Panc1 (cell line): Measurements from ENCODE around the gene GMDS. TPM values are rescaled to one million over a fixed set of nuclear protein-coding genes. Genes with fewer than 3 reads are reported as not detected.

ENCODE experiments used
- ATAC-seq: fragments of 200-7000 bp; cut with Tn5 transposase; 2 replicates; pipeline ENCODE4 v1.9.1; 2020; ENCODE audit warnings: mild to moderate bottlenecking, moderate library complexity
- BruUV-seq: library from RNA; stranded (reverse); fragments of 400-500 nt; replicated peaks from 2 replicates; lab custom pipeline; 2021; lab: Mats Ljungman, UMichigan
- CTCF ChIA-PET: fragments of 300-600 bp; sonication (Branson Sonifier 250); formaldehyde crosslinking; loops from one replicate; lab custom pipeline; 2022; ENCODE audit warnings: antibody characterized with exemption; lab: Charles Lee
- POLR2A ChIA-PET: fragments of 300-600 bp; sonication (Branson Sonifier 250); formaldehyde crosslinking; loops from one replicate; lab custom pipeline; 2022; ENCODE audit warnings: antibody characterized with exemption; lab: Charles Lee
- DNase-seq: peaks from one replicate; pipeline ENCODE4 v3.0.0-alpha.2; 2010; ENCODE audit warnings: low read depth, low spot score
- H3K27ac ChIP-seq: 2 replicates; pipeline ENCODE4 v1.5.1; 2011; ENCODE audit warnings: mild to moderate bottlenecking, low read length, inconsistent platforms
- H3K27me3 ChIP-seq: fragments of 200-500 bp; sonication (Bioruptor generic); 2 replicates; pipeline ENCODE4 v1.6.0; 2014; ENCODE audit warnings: low read length, inconsistent platforms; ENCODE audit not compliant: control insufficient read depth, insufficient read depth
- H3K36me3 ChIP-seq: fragments of 200-500 bp; sonication (Bioruptor generic); 2 replicates; pipeline ENCODE4 v1.5.1; 2014; ENCODE audit warnings: inconsistent platforms, mild to moderate bottlenecking, low read length, moderate library complexity; ENCODE audit not compliant: control insufficient read depth, insufficient read depth
- H3K4me1 ChIP-seq: 2 replicates; pipeline ENCODE4 v1.5.1; 2011; ENCODE audit warnings: inconsistent platforms, mild to moderate bottlenecking, low read length, moderate library complexity; ENCODE audit not compliant: control insufficient read depth, insufficient read depth
- H3K4me3 ChIP-seq, 2 experiments: 2 replicates each; pipeline ENCODE4 v1.5.1; 2011 to 2012; ENCODE audit warnings: low read depth in 2 of 2, low read length in 2 of 2, mild to moderate bottlenecking in 2 of 2, inconsistent platforms in 1 of 2, moderate library complexity in 1 of 2
- H3K9me3 ChIP-seq: fragments of 200-500 bp; sonication (Bioruptor generic); 2 replicates; pipeline ENCODE4 v1.5.1; 2014; ENCODE audit warnings: low read depth, mild to moderate bottlenecking, inconsistent platforms, low read length, moderate library complexity; ENCODE audit not compliant: control insufficient read depth, insufficient read depth
- CTCF ChIP-seq: fragments of 450-650 bp; IDR thresholded peaks from 2 replicates; pipeline ENCODE4 v1.5.1; 2017; ENCODE audit warnings: mild to moderate bottlenecking
- POLR2AphosphoS5 ChIP-seq: IDR thresholded peaks from 2 replicates; pipeline ENCODE4 v1.6.1; 2012; ENCODE audit warnings: mild to moderate bottlenecking, low read depth, low read length, moderate library complexity
- REST ChIP-seq, 2 experiments: IDR thresholded peaks; 2 replicates each; pipeline ENCODE4 v1.6.1; 2011 to 2012; ENCODE audit warnings: low read depth in 2 of 2, control low read depth in 1 of 2, low read length in 1 of 2, mild to moderate bottlenecking in 1 of 2, moderate library complexity in 1 of 2; ENCODE audit not compliant: insufficient read depth in 1 of 2
- SIN3A ChIP-seq: IDR thresholded peaks from 2 replicates; pipeline ENCODE4 v1.6.1; 2012; ENCODE audit warnings: low read depth, mild to moderate bottlenecking, low read length, moderate library complexity, borderline replicate concordance; ENCODE audit not compliant: insufficient read depth
- TCF7L2 ChIP-seq: IDR thresholded peaks from 2 replicates; pipeline ENCODE4 v1.6.1; 2011; ENCODE audit warnings: mild to moderate bottlenecking, low read depth, low read length, inconsistent platforms
- in situ Hi-C: cut with HindIII; loops from 2 replicates; pipeline ENCODE4 v1.10.0; 2016; ENCODE audit warnings: low sequenced_read_pairs, low pct_unique_long_range_greater_than_20kb
- intact Hi-C: fragments of 100-400 bp; cut with micrococcal nuclease; formaldehyde crosslinking; loops from one replicate; pipeline ENCODE4 v1.10.0; 2022; ENCODE audit not compliant: unreplicated experiment
- total RNA-seq: library from RNA; stranded (reverse); gene quantifications from one replicate; pipeline ENCODE4 v1.2.1, GENCODE V29; 2021; ENCODE audit not compliant: unreplicated experiment

The GMDS gene
- total RNA-seq, 1 experiment from 2014 or later: 9.8 TPM

GRCh38 chr6:2266841-2267240, 21.4 kb upstream of the GMDS start:
- TF ChIP-seq SIN3A (no peak), REST (IDR thresholded peaks at IDR 0.05; ENCODE audit: insufficient read depth in 1 of 2, low read depth in 2 of 2, low read length in 1 of 2) (no peak), TCF7L2 (no peak), CTCF (no peak)
- Histone ChIP-seq H3K27ac (no peak overlapping the region), H3K36me3 (no peaks in the 10 kb centered on the region), H3K4me1 (no peaks in the 10 kb centered on the region), H3K27me3 (no peaks in the 10 kb centered on the region), H3K4me3 (no peak overlapping the region), H3K9me3 (no peaks in the 10 kb centered on the region; the same call in 1 of the 2 replicates)
- DNase-seq (no peak), ATAC-seq (no peak)
- POLR2A ChIA-PET: no interaction called here
- BruUV-seq: no TSS peak
- CTCF ChIA-PET: no interaction called here
- in situ Hi-C loops (no loop called here), intact Hi-C loops (no loop called here)

GRCh38 chr6:2266031-2266795, 20.8 kb upstream of the GMDS start:
- no TSS peak for BruUV-seq
- no peak for DNase-seq
- Histone ChIP-seq H3K36me3 (no peaks in the 10 kb centered on the region), H3K27me3 (no peaks in the 10 kb centered on the region), H3K9me3 (no peaks in the 10 kb centered on the region; the same call in 1 of the 2 replicates), H3K4me3 (no peak overlapping the region), H3K4me1 (no peaks in the 10 kb centered on the region), H3K27ac (no peak overlapping the region)
- POLR2A ChIA-PET: no interaction called here
- no peak for TF ChIP-seq POLR2AphosphoS5
- intact Hi-C loops: no loop called here
- ATAC-seq: no peak
- in situ Hi-C loops: no loop called here
- CTCF ChIA-PET: no interaction called here

GRCh38 chr6:2264932-2265331, 19.5 kb upstream of the GMDS start:
- intact Hi-C loops: no loop called here
- Histone ChIP-seq H3K36me3 (no peaks in the 10 kb centered on the region), H3K9me3 (no peaks in the 10 kb centered on the region; the same call in 1 of the 2 replicates), H3K27me3 (no peaks in the 10 kb centered on the region), H3K27ac (no peak overlapping the region), H3K4me1 (no peaks in the 10 kb centered on the region), H3K4me3 (no peak overlapping the region)
- no peak for DNase-seq
- in situ Hi-C loops: no loop called here
- ChIA-PET CTCF (no interaction called here), POLR2A (no interaction called here)
- no peak for TF ChIP-seq SIN3A
- no peak for TF ChIP-seq POLR2AphosphoS5
- no peak for TF ChIP-seq REST (IDR thresholded peaks at IDR 0.05; ENCODE audit: insufficient read depth in 1 of 2, low read depth in 2 of 2, low read length in 1 of 2)
- TF ChIP-seq CTCF: no peak
- TF ChIP-seq TCF7L2: no peak
- BruUV-seq: no TSS peak
- ATAC-seq: no peak
